ENCODE data around the gene PTPRN2.

DNA sequence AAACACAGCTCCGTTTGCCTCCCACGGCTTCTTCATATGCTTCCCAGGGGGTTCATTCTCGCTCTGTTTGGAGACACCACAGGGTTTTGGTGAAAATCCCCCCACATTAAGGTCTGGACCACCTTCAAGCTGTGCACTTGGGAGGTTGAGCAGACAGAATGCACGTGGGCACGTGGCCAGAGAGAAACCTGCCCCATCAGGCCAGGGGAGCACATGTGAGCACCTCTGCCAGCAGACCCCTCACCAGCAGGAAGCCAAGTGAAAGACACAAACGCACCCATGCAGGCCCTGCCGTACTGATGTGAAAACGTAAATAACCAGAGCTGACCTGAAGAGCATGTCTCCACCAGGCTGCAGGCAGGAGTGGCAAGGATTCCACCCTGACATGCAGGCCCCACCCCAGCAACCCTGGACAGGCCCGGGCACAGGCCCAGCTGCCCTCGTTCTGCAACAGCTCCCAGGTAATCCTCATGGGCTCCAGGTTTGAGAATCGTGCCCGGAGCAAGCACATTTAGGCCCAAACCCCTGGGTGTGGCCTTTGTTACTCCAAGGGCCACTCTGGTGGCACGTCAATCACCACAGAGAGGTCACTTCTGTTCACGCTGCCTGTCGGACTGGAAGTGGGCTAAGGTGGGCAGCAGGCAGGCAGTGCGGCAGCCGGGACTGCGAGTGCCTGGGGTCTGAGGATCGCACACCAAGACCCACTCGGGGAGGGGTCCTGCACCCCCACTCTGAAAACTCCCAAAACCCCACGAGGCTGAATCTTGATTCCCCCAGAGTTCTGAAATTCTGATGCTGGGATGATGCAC is 184.4 kb downstream of the PTPRN2 start:
- TF ChIP-seq, protein P1, sequence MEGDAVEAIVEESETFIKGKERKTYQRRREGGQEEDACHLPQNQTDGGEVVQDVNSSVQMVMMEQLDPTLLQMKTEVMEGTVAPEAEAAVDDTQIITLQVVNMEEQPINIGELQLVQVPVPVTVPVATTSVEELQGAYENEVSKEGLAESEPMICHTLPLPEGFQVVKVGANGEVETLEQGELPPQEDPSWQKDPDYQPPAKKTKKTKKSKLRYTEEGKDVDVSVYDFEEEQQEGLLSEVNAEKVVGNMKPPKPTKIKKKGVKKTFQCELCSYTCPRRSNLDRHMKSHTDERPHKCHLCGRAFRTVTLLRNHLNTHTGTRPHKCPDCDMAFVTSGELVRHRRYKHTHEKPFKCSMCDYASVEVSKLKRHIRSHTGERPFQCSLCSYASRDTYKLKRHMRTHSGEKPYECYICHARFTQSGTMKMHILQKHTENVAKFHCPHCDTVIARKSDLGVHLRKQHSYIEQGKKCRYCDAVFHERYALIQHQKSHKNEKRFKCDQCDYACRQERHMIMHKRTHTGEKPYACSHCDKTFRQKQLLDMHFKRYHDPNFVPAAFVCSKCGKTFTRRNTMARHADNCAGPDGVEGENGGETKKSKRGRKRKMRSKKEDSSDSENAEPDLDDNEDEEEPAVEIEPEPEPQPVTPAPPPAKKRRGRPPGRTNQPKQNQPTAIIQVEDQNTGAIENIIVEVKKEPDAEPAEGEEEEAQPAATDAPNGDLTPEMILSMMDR (IDR thresholded peaks at IDR 0.05): no peak
- no peak for TF ChIP-seq POLR2A (IDR thresholded peaks at IDR 0.05)
- no peak for TF ChIP-seq EP300 (IDR thresholded peaks at IDR 0.05)
